ENCODE measurements around the gene CRIP3.

- TF ChIP-seq SMC3 (IDR thresholded peaks at IDR 0.05; ENCODE audit: low read depth, low read length) (no peak), CTCF (conservative IDR thresholded peaks at IDR 0.05; ENCODE audit: low read depth, low read length) (no peak), ELK1 (IDR thresholded peaks at IDR 0.05; ENCODE audit: borderline replicate concordance, low read depth, low read length) (no peak), MAFK (IDR thresholded peaks at IDR 0.05; ENCODE audit: low read depth, low read length) (no peak), POLR2A (IDR thresholded peaks at IDR 0.05; ENCODE audit: low read depth, low read length) (no peak), FOS (IDR thresholded peaks at IDR 0.05; ENCODE audit: low read depth, low read length) (no peak), RFX5 (IDR thresholded peaks at IDR 0.05; ENCODE audit: low read depth, low read length) (no peak), CEBPB (IDR thresholded peaks at IDR 0.05; ENCODE audit: low read depth, low read length) (no peak), RCOR1 (IDR thresholded peaks at IDR 0.05; ENCODE audit: insufficient replicate concordance, low read length) (no peak), USF2 (IDR thresholded peaks at IDR 0.05; ENCODE audit: low read depth, low read length) (no peak), NFE2L2 (IDR thresholded peaks at IDR 0.05; ENCODE audit: low read depth, low read length) (no peak)
These were observed 15.8 kb downstream of the CRIP3 start for GRCh38 chr6:43292763-43293318.

Measured in IMR-90 (cell line).